ENCODE data around the gene SCAND1. TPM values are rescaled to one million over a fixed set of nuclear protein-coding genes. Genes with fewer than 3 reads are reported as not detected.
"Not testable (repeated sequence)": the region's sequence is repeated elsewhere in the genome, so short reads cannot be mapped to it uniquely, and the experiment has no call there.

The SCAND1 gene
- total RNA-seq, 1 donor from 2014 or later, result 97.8 TPM

GRCh38 chr20:35956616-35957015, 2.3 kb upstream of the SCAND1 start:
- H3K9me3 Mint-ChIP-seq (ENCODE audit: unreplicated experiment), result peaks cover 5% of the 10 kb centered on the region
- H3K4me3 Mint-ChIP-seq (ENCODE audit: unreplicated experiment), result no peak overlapping the region
- H3K27ac Mint-ChIP-seq (ENCODE audit: unreplicated experiment), result no peak overlapping the region
- H3K27me3 Mint-ChIP-seq (ENCODE audit: unreplicated experiment), result peaks cover 5% of the 10 kb centered on the region
- peaks cover 7% of the 10 kb centered on the region for H3K36me3 Mint-ChIP-seq (ENCODE audit: unreplicated experiment)
- DNase-seq, result no peak
- peaks cover 5% of the 10 kb centered on the region for H3K4me1 Mint-ChIP-seq (ENCODE audit: low read depth, unreplicated experiment)
- no peak for TF ChIP-seq CTCF (IDR thresholded peaks at IDR 0.05; ENCODE audit: partially characterized antibody, unreplicated experiment)

GRCh38 chr20:35954907-35955251, 577 bp upstream of the SCAND1 start:
- Mint-ChIP-seq H3K4me1 (ENCODE audit: low read depth, unreplicated experiment) (peaks cover 5% of the 10 kb centered on the region), H3K27ac (ENCODE audit: unreplicated experiment) (peak overlapping the region; percentile 98), H3K4me3 (ENCODE audit: unreplicated experiment) (peak overlapping the region; percentile 99), H3K27me3 (ENCODE audit: unreplicated experiment) (peaks cover 5% of the 10 kb centered on the region), H3K36me3 (ENCODE audit: unreplicated experiment) (peaks cover 7% of the 10 kb centered on the region), H3K9me3 (ENCODE audit: unreplicated experiment) (peaks cover 5% of the 10 kb centered on the region)
- DNase-seq, result no peak
- no peak for TF ChIP-seq CTCF (IDR thresholded peaks at IDR 0.05; ENCODE audit: partially characterized antibody, unreplicated experiment)

- Mint-ChIP-seq H3K9me3 (ENCODE audit: unreplicated experiment) (peaks cover 5% of the 10 kb centered on the region), H3K4me3 (ENCODE audit: unreplicated experiment) (peak overlapping the region; percentile 99), H3K27me3 (ENCODE audit: unreplicated experiment) (peaks cover 5% of the 10 kb centered on the region), H3K4me1 (ENCODE audit: low read depth, unreplicated experiment) (peaks cover 5% of the 10 kb centered on the region), H3K27ac (ENCODE audit: unreplicated experiment) (peak overlapping the region; percentile 98), H3K36me3 (ENCODE audit: unreplicated experiment) (no peaks in the 10 kb centered on the region)
- DNase-seq, result peak; percentile 64
- TF ChIP-seq CTCF (IDR thresholded peaks at IDR 0.05; ENCODE audit: partially characterized antibody, unreplicated experiment), result no peak
Measured at GRCh38 chr20:35953387-35954199, 709 bp downstream of the SCAND1 start.

- Mint-ChIP-seq H3K9me3 (ENCODE audit: unreplicated experiment) (peaks cover 5% of the 10 kb centered on the region), H3K4me1 (ENCODE audit: low read depth, unreplicated experiment) (peaks cover 5% of the 10 kb centered on the region), H3K27ac (ENCODE audit: unreplicated experiment) (peak overlapping the region; percentile 98), H3K36me3 (ENCODE audit: unreplicated experiment) (no peaks in the 10 kb centered on the region), H3K27me3 (ENCODE audit: unreplicated experiment) (peaks cover 5% of the 10 kb centered on the region), H3K4me3 (ENCODE audit: unreplicated experiment) (peak overlapping the region; percentile 96)
- no peak for DNase-seq
- TF ChIP-seq CTCF (IDR thresholded peaks at IDR 0.05; ENCODE audit: partially characterized antibody, unreplicated experiment), result no peak
Measured at GRCh38 chr20:35952480-35953386, 1.6 kb downstream of the SCAND1 start.

- not testable (repeated sequence) for H3K36me3 Mint-ChIP-seq (ENCODE audit: unreplicated experiment); H3K27me3 Mint-ChIP-seq (ENCODE audit: unreplicated experiment); H3K9me3 Mint-ChIP-seq (ENCODE audit: unreplicated experiment); H3K4me1 Mint-ChIP-seq (ENCODE audit: low read depth, unreplicated experiment); DNase-seq; H3K27ac Mint-ChIP-seq (ENCODE audit: unreplicated experiment)
- peak overlapping the region; percentile 96 for H3K4me3 Mint-ChIP-seq (ENCODE audit: unreplicated experiment)
Measured at GRCh38 chr20:35952080-35952479, 2.2 kb downstream of the SCAND1 start.

Data from glutamatergic neuron (in vitro differentiated cells).